CD14-positive monocyte (primary cell): ENCODE measurements around the gene NOC2L. TPM values are rescaled to one million over a fixed set of nuclear protein-coding genes. Genes with fewer than 3 reads are reported as not detected.
A peak's percentile ranks its signal among the peaks of the same experiment; 100 is the strongest.

ENCODE experiments used
- DNase-seq, 3 donors: peaks; one replicate each; pipeline ENCODE4 v3.0.0-alpha.2; 2011 to 2022
- H2AFZ ChIP-seq: 2 replicates; pipeline ENCODE4 v1.6.0; 2012; ENCODE audit warnings: mild to moderate bottlenecking, low read depth, low read length, inconsistent platforms; ENCODE audit not compliant: insufficient read depth, poor library complexity, severe bottlenecking
- H3K27ac ChIP-seq, 2 donors: 1 replicate in 1 of 2; 2 replicates in 1 of 2; pipeline ENCODE4 v1.5.1; 2012 to 2013; ENCODE audit warnings: low read length in 2 of 2, control low read depth in 1 of 2, inconsistent platforms in 1 of 2, low read depth in 1 of 2, mild to moderate bottlenecking in 1 of 2
- H3K27me3 ChIP-seq, 2 donors: one replicate each; pipeline versions ENCODE4 v1.6.0 to v1.6.1; 2011 to 2013; ENCODE audit warnings: low read length in 2 of 2; ENCODE audit not compliant: control insufficient read depth in 2 of 2, insufficient read depth in 2 of 2
- H3K36me3 ChIP-seq, 2 donors: replicated peaks in 1 of 2; 1 replicate in 1 of 2; 2 replicates in 1 of 2; pipeline versions ENCODE4 v1.5.1 to v1.6.1; 2012 to 2013; ENCODE audit warnings: low read length in 2 of 2, control low read depth in 1 of 2, inconsistent platforms in 1 of 2, mild to moderate bottlenecking in 1 of 2; ENCODE audit not compliant: insufficient read depth in 2 of 2, control insufficient read depth in 1 of 2
- H3K4me1 ChIP-seq, 2 donors: 1 replicate in 1 of 2; 2 replicates in 1 of 2; pipeline versions ENCODE4 v1.5.1 to v1.6.1; 2012 to 2013; ENCODE audit warnings: low read length in 2 of 2, control low read depth in 1 of 2, inconsistent platforms in 1 of 2, mild to moderate bottlenecking in 1 of 2, moderate library complexity in 1 of 2; ENCODE audit not compliant: insufficient read depth in 2 of 2, control insufficient read depth in 1 of 2
- H3K4me2 ChIP-seq: replicated peaks from 2 replicates; pipeline ENCODE3; 2012; ENCODE audit warnings: low read length, moderate library complexity, mild to moderate bottlenecking; ENCODE audit not compliant: poor library complexity, severe bottlenecking; ENCODE audit errors: extremely low read depth
- H3K4me3 ChIP-seq, 3 experiments: fragments of 200-600 bp in 1 of 3; sonication (generic) in 1 of 3; replicated peaks in 1 of 3; 1 replicate in 2 of 3; 2 replicates in 1 of 3; pipeline ENCODE4 v1.5.1; 2011 to 2013; ENCODE audit warnings: low read length in 3 of 3, mild to moderate bottlenecking in 3 of 3, control low read depth in 2 of 3, low read depth in 2 of 3, inconsistent platforms in 1 of 3, moderate library complexity in 1 of 3
- H3K79me2 ChIP-seq: 2 replicates; pipeline ENCODE4 v1.6.0; 2012; ENCODE audit warnings: mild to moderate bottlenecking, control low read depth, inconsistent platforms, low read length, moderate library complexity; ENCODE audit not compliant: insufficient read depth
- H3K9ac ChIP-seq: 2 replicates; pipeline ENCODE4 v1.6.0; 2017; ENCODE audit warnings: low read length, mild to moderate bottlenecking; ENCODE audit not compliant: insufficient read depth, poor library complexity, severe bottlenecking
- H3K9me3 ChIP-seq, 2 donors: replicated peaks in 1 of 2; 1 replicate in 1 of 2; 2 replicates in 1 of 2; pipeline versions ENCODE4 v1.5.1 to v1.6.1; 2012 to 2013; ENCODE audit warnings: low read length in 2 of 2, control low read depth in 1 of 2; ENCODE audit not compliant: control insufficient read depth in 1 of 2, insufficient read depth in 1 of 2
- H4K20me1 ChIP-seq: 2 replicates; pipeline ENCODE4 v1.6.0; 2012; ENCODE audit warnings: mild to moderate bottlenecking, low read length, control low read depth, moderate library complexity; ENCODE audit not compliant: insufficient read depth
- H3K27ac Mint-ChIP-seq, 7 donors: one replicate each; pipeline ENCODE4 v1.8.0; 2020; ENCODE audit warnings: mild to moderate bottlenecking in 7 of 7, mixed read lengths in 7 of 7, moderate library complexity in 6 of 7, inconsistent platforms in 2 of 7
- H3K27me3 Mint-ChIP-seq, 3 donors: one replicate each; pipeline ENCODE4 v1.8.0; 2021 to 2022; ENCODE audit warnings: low read depth in 3 of 3, mild to moderate bottlenecking in 3 of 3, mixed read lengths in 3 of 3, moderate library complexity in 3 of 3, inconsistent platforms in 1 of 3
- H3K36me3 Mint-ChIP-seq, 2 donors: one replicate each; pipeline ENCODE4 v1.8.0; 2020; ENCODE audit warnings: mixed read lengths in 2 of 2, inconsistent platforms in 1 of 2, mild to moderate bottlenecking in 1 of 2
- H3K4me1 Mint-ChIP-seq: one replicate; pipeline ENCODE4 v1.8.0; 2020; ENCODE audit warnings: mild to moderate bottlenecking, mixed read lengths
- H3K4me3 Mint-ChIP-seq, 2 donors: one replicate each; pipeline ENCODE4 v1.8.0; 2020; ENCODE audit warnings: mild to moderate bottlenecking in 2 of 2, mixed read lengths in 2 of 2, moderate library complexity in 1 of 2
- H3K9me3 Mint-ChIP-seq, 7 donors: one replicate each; pipeline ENCODE4 v1.8.0; 2020 to 2022; ENCODE audit warnings: mixed read lengths in 7 of 7, mild to moderate bottlenecking in 6 of 7, moderate library complexity in 6 of 7, inconsistent platforms in 2 of 7
- CTCF ChIP-seq: fragments of 200-600 bp; IDR thresholded peaks from one replicate; pipeline ENCODE4 v1.8.0; 2022; ENCODE audit warnings: antibody characterized with exemption, mild to moderate bottlenecking
- WGBS: methylation state at CpG from one replicate; pipeline ENCODE4 v1.1.5; 2013; ENCODE audit warnings: missing lambda C conversion rate; ENCODE audit not compliant: insufficient coverage; 5-methylcytosine and 5-hydroxymethylcytosine counted together
- intact Hi-C, 2 donors: fragments of 100-400 bp; cut with micrococcal nuclease; formaldehyde crosslinking; loops; one replicate each; pipeline versions ENCODE4 v1.15.0 to v1.15.1; 2023
- polyA plus RNA-seq, 3 donors: library from polyadenylated mRNA; depleted of rRNA in 1 of 3; unstranded in 2 of 3; stranded (reverse) in 1 of 3; fragments of 300-500 nt in 2 of 3; fragments of >200 nt in 1 of 3; fragmentation: Illumina TruSeq in 2 of 3; gene quantifications; 1 replicate in 2 of 3; 2 replicates in 1 of 3; pipeline ENCODE4 v1.2.3, GENCODE V29; 2012 to 2021

Gene NOC2L
- polyA plus RNA-seq, 3 donors: 34.5 to 47.9 (median 35.8) TPM

DNA sequence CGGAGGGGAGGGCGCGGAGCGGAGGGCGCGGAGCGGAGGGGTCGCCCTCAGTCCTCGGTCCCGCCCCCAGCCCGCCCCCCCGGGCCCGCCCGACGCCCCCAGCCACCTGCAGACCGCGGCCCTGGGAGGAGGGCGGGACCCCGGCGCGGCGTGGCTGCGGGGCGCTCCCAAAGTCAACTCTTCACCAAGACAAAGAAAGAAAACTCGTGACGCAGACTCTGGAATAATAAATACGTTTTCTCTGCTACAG is 39.6 kb upstream of the NOC2L start:
- H3K9me3 ChIP-seq: peaks cover 2 to 21% of the 10 kb centered on the region in 2 donors
- H3K4me2 ChIP-seq: peak overlapping the region; percentile 62
- H3K36me3 Mint-ChIP-seq: peaks cover 0 to 4% of the 10 kb centered on the region in 2 donors
- peaks cover 11 to 33% of the 10 kb centered on the region in 2 donors for H3K4me1 ChIP-seq
- H3K9ac ChIP-seq: peak overlapping the region; percentile 49
- peaks cover 29 to 72% of the 10 kb centered on the region in 2 donors for H3K27me3 ChIP-seq
- intact Hi-C loops: no loop called here
- H4K20me1 ChIP-seq: peaks cover 12% of the 10 kb centered on the region
- H3K27me3 Mint-ChIP-seq: peaks cover 67 to 91% (median 73%) of the 10 kb centered on the region in 3 donors
- H3K9me3 Mint-ChIP-seq: peaks cover 2 to 34% (median 6%) of the 10 kb centered on the region in 7 donors
- no peaks in the 10 kb centered on the region for H3K79me2 ChIP-seq
- H3K4me1 Mint-ChIP-seq: peaks cover 14% of the 10 kb centered on the region
- H3K4me3 Mint-ChIP-seq: peak overlapping the region; percentile 56 to 72
- no peak for TF ChIP-seq CTCF
- no peak for DNase-seq
- no peak overlapping the region for H3K27ac Mint-ChIP-seq
- H3K27ac ChIP-seq: no peak overlapping the region
- no peaks in the 10 kb centered on the region for H3K36me3 ChIP-seq
- H3K4me3 ChIP-seq: peak overlapping the region in 2 of 3 experiments; percentile 26 to 64
- no peak overlapping the region for H2AFZ ChIP-seq
- WGBS: 0% methylated on average over 10 of the region's 27 CpGs

DNA sequence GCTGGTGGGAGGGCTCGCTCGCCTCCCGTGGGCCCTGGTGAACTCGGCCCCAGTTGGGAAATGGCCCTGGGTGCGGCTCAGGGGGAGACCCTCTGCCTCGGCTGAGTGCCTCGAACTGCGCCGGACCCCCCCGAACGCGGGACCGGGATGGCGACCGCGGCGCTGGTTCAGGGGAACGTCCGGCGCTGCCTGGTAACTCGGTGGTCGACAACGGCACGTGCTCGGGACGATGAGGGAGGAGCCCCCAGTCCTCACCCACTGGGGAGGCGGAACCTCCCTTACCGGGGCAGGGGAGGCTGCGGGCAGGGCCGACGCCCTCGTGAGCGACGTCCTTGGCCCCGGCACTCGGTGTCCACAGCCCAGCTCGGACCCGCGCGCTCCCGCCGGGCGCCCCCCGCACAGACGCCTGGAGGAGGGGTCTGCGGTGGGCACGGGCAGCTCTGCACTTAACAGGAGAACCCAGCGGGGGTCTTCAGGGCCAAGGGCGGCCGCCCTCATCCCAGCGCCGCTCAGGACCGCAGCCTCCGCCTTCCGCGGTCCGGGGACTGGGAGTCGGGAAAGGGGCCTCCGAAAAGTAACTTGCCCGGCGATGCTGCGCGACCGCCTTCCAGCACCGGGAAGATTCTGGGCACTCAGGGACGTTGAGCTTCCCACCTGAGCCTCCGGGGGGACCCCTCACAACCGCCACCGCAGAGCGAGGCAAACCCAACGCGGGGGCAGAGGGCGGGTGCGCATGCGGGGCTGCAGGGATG is 39.1 kb upstream of the NOC2L start:
- H3K4me1 ChIP-seq: peaks cover 11 to 33% of the 10 kb centered on the region in 2 donors

More for the DNA sequence above, 39.1 kb upstream of the NOC2L start:
- Histone ChIP-seq H3K4me3 (peak overlapping the region in 2 of 3 experiments; percentile 17 to 52), H3K27me3 (peaks cover 29 to 67% of the 10 kb centered on the region in 2 donors), H3K27ac (no peak overlapping the region), H2AFZ (no peak overlapping the region), H3K4me2 (peak overlapping the region; percentile 36), H3K79me2 (no peaks in the 10 kb centered on the region), H3K9ac (no peak overlapping the region), H4K20me1 (peaks cover 12% of the 10 kb centered on the region), H3K36me3 (no peaks in the 10 kb centered on the region), H3K9me3 (peaks cover 7 to 22% of the 10 kb centered on the region in 2 donors)
- no peak overlapping the region for H3K27ac Mint-ChIP-seq
- H3K9me3 Mint-ChIP-seq: peaks cover 2 to 34% (median 12%) of the 10 kb centered on the region in 7 donors
- WGBS: 6% methylated on average over 74 of the region's 75 CpGs
- DNase-seq: peak in 1 of 3 donors; percentile 4
- peaks cover 0 to 4% of the 10 kb centered on the region in 2 donors for H3K36me3 Mint-ChIP-seq
- peak overlapping the region; percentile 63 to 66 for H3K4me3 Mint-ChIP-seq
- H3K27me3 Mint-ChIP-seq: peaks cover 63 to 89% (median 70%) of the 10 kb centered on the region in 3 donors
- TF ChIP-seq CTCF: no peak
- intact Hi-C loops: no loop called here
- H3K4me1 Mint-ChIP-seq: peaks cover 14% of the 10 kb centered on the region
